Activated CD4-positive, CD25-positive, alpha-beta regulatory T cell treated with anti-CD3 and anti-CD28 coated beads, Interleukin-2, amount 50 U/mL, for 24 hours (primary cell): ENCODE measurements around the gene PTGES3L.

Source experiments
- ATAC-seq, 2 donors: fragments of 150-1000 bp; cut with Tn5 transposase; one replicate each; pipeline ENCODE4 v1.10.0; 2021; ENCODE audit warnings: mild to moderate bottlenecking in 1 of 2, moderate library complexity in 1 of 2

PTGES3L gene

DNA sequence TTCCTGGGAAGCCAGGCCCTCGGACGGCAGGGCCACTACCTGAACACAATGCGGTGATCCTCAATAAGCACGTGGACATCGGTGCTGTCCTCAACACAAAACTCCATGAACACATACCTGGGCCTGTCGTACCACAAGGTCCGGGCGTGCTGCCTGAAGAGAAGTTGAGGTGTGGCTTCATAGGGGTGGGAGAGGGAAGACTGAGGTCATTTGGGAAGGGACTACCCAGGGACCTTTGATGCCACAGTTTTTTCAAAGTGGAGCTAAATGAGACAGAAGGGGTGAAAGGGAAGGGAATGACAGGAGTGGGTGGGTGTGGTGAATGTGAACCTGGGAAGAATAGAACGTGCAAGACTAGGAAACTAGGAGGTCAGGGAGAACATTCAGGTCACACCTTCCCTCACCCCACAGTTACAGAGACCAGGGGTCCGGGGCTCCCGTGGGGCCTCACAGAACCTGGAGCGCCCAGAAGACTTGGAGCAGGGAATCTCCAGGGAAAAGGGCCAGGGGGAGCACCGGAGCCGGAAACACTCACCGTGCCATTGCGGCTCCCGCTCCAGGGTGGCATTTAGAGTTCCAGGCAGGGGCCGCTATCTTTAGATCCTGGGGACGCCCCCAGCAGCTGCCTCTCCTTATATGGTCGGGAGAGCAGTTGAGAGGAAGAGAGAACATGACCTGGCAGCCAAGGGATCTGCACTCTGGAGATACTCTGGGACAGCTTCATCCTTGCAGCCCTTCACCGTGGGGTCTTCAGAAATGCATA, at the start of gene PTGES3L:
Gene PTGES3L, minus strand, starts transcription at position 570 of the 763 bp plus-strand sequence. Its CDS starts 27 bp downstream, at position 543.
- ATAC-seq, result peak; percentile 46 to 50

DNA sequence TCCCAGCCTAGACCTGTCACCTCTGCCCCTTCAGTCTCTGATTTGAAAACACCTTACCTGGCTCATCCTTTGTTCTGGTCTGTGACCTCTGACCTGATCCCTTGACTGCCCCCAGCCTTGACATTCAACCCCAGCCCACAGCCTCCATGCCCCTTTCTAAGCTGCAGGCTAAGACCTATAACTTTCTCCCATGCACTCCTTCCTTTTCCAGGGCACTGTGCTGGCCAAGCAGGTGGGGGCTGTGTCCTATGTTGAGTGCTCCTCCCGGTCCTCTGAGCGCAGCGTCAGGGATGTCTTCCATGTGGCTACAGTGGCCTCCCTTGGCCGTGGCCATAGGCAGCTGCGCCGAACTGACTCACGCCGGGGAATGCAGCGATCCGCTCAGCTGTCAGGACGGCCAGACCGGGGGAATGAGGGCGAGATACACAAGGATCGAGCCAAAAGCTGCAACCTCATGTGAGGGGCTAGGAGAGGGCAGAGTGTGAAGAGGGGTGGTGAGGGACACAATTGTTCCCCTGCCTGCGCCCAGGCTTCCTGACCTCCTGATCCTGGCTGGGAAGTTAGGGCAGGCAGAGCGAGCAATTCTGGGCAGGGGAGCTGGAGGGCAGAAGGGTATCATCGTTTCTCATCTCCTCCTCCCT, 48.5 kb upstream of the PTGES3L start:
- no peak for ATAC-seq

DNA sequence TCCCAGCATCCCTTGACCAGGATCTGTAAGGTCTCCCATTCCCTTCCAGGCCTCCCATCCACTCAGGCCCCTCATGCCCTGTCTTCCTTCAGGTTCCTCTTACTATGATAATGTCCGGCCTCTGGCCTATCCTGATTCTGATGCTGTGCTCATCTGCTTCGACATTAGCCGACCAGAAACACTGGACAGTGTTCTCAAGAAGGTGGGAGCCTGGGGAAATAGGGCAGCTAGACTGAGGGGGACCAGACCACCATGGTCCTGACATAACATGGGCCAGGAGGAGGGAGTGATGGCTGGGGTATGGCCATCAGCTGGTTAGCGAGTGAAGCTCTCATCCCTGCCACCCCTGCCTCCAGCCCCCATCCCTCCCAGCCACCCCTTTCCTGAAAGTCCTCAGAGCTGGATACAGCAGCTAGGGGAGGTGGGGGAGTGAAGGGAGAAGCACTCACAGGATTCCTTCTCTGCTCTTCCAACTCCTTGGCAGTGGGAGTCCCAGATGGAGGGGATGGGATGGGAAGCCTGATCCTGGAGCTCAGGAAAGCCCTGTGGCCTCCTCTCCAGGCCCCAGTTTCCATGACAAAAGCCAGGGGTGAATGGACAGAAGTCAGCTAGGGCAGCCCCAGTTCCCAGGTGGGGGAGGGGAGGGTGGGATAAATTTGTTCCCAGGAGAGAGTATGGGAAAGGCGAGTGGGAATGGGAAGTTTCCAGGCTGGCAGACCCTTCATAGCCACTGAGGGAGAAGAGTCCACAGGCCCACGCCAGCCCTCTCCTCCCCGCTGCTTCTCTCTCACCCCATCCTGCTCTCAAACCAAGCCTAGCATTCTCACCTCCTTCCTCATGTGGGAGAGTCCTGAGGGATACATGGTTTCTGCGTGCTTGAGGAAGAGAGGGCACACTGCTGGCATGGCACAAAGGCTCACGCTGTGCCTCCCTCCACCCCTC, 47.5 kb upstream of the PTGES3L start:
- no peak for ATAC-seq

DNA sequence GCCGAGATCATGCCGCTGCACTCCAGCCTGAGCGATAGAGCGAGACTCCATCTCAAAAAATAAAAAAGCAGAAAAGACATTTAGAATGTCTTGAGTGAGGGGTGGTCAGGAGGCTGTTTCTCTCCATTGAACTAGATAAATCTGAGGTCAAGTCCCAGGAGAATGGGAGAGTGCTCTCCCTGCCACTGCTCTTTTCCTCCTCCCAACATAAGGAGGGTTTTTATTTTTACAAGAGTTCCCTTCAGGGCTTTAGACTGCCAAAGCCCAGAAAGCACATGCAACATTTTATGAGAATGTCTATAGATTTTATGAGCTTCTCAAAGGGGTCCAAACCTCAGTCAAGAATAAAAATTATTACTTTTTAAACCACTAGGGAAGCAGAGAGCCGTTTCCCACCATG, 46.7 kb upstream of the PTGES3L start:
- ATAC-seq, result no peak

DNA sequence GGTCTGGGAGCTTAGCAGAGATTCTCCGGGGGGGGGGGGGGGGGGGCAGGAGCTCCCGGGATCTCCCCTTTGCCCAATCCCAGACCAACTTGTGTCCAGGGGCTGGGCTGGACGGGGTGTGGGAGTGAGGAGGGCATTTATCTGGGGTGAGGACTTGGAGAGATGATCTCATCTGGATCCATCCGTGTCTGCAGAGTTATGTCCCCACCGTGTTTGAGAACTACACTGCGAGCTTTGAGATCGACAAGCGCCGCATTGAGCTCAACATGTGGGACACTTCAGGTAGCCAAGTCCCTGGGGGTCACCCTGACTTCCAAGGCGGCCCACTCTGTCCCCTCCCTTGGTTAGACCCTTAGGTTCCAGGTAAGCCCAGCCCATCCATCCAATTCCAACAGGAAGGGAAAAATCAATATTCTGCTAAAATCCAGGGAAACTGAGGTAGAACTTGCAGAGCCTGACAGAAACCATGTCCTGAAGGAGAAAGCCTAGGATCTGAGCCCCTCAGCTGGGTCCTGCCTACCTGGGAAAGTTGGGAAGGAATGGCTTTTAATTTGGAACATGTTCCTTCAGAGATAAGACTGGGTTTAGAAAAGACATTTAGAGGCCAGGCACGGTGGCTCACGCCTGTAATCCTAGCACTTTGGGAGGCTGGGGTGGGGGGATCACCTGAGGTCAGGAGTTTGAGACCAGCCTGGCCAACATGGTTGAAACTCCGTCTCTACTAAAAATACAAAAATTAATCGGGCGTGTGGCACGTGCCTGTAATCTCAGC, 46.1 kb upstream of the PTGES3L start:
- ATAC-seq, result no peak

DNA sequence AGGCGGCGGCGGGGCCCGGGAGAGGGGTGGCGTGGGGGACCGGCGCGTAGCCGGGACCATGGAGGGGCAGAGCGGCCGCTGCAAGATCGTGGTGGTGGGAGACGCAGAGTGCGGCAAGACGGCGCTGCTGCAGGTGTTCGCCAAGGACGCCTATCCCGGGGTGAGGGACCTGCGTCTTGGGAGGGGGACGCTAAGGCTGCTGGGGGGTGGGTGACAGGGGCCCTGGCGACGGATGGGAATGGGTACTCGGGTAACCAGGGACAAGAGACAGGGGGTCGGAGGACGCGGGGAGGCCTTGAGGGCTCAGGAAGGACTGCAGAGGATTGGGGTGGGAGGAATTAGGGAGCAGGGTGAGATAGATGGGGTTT, 45.4 kb upstream of the PTGES3L start:
- ATAC-seq, result no peak

DNA sequence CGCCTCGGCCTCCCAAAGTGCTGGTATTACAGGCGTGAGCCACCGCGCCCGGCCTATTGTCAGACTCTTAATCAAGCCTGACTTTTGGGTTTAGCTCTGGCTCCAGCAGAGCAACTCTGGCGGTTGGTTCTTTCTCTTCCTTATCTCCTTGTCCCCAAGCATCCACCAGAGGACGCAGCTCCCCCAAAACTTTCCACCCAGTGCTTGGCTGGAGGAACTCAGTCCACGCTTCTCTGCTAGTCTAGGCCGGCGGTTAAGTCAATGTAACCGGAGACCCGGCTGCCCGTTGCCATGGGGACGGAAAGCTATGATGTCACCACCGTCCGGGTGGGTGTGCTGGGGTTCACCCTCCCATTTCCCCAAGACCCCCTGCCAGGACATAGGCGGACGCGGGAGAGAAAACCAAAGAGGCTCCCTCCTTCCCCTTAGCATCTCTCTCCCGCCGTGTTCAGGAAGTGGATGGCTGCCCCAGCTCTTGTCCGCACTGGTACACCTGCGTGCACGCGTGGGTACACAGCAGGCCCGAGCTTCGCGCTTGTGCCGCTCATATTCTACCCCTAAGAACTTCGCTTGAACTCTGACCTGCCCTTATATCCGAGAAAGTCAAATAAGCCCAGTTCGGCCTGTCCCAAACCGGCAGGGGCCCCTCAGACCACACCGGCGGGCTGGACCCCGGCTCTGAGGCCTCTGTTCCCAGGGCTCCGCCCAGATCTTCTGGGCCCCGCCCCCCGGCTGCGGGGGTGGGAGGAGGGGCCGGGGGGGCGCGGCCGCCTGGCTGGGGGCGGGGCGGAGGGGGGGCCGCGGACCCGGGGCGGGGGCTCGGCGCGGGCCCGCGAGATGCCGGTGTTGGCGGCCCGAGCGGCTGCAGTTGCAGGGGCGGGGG, 44.8 kb upstream of the PTGES3L start, which contains the start of gene RND2:
Gene RND2, plus strand, starts transcription at position 825 of the 883 bp plus-strand sequence. CDS start 117 bp downstream, outside the sequence.
- ATAC-seq, result peak; percentile 62

DNA sequence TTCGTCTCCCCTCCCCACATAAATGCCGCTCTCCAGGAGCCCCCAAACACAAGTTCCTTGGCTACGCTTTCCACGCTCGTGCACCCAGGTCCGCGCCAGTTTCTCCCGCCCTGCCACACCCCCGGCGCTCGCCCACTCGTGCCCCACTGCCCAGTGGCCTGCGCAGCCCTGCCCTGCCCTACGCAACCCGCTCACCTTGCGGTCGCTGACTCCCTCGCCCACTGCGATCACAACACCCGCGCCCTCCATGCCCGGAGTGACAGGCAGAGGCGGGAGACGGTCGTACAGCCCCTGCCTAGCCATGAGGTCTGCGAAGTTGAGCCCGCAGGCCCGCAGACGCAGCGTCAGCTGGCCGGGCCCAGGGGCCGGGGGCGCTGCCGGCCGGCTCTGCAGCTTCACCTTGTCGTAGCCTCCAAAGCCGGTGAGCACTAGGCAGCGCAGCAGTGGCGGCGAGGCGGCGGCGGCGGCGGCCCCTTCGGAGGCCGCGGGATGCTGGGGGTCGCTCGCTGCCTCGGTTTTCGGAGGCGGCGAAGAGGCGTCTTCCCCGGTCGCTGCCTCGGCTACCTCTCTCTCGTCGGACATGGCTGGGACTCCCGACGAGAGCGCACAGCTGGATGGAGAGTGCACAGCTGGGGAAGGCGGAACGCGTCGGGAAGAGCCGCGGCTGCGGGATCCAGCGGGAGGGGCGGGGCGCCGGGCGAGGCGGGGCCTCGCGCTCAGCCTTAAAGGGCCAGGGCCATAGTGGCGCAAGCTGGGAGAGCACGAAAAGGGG, 42.0 kb upstream of the PTGES3L start, which contains the start of gene VAT1:
Gene VAT1, minus strand, starts transcription at position 645 of the 772 bp plus-strand sequence. Its CDS starts 63 bp downstream, at position 582.
- ATAC-seq, result peak; percentile 55 to 68

DNA sequence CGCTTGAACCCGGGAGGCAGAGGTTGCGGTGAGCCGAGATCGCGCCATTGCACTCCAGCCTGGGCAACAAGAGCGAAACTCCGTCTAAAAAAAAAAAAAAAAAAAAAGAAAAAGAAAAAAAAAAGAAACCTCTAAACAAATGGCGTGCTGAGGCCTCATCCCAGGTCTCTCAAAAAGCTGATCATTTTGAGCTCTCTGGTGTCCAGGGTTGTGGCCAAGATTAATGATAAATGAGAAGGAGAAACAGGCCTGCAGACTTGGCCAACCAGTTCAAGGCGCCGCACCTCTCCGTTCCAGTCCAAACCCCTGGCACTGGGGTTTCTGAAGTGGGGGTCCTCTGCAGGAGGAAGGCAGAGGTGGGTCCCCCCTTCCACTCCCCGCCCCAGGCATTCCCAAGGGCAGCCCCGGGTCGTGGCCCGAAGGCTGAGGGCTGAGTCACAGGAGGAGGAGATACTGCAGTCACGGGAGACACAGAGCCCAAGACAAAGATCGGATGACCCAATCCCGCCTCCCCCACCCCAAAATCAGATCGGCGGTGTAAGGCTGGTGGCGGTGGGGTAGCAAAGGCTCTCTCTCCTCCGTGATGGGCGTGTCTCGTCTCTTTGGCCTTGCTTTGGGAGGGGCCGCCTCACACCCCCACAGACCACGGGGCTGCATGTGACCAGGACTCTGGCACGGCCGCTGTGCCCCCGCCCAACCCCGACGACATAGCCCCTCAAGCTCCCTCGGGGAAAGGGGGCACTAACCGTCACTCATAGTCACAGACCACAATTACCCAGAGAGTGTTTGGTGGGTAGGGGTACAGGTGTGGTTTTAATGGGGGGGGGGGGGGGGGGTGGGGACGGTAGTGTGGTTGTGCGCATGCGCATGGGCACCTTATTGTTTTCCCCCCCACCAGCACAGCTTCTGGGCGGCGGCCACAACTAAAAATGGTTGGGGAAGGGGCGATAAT, 41.2 kb upstream of the PTGES3L start:
- ATAC-seq, result no peak

DNA sequence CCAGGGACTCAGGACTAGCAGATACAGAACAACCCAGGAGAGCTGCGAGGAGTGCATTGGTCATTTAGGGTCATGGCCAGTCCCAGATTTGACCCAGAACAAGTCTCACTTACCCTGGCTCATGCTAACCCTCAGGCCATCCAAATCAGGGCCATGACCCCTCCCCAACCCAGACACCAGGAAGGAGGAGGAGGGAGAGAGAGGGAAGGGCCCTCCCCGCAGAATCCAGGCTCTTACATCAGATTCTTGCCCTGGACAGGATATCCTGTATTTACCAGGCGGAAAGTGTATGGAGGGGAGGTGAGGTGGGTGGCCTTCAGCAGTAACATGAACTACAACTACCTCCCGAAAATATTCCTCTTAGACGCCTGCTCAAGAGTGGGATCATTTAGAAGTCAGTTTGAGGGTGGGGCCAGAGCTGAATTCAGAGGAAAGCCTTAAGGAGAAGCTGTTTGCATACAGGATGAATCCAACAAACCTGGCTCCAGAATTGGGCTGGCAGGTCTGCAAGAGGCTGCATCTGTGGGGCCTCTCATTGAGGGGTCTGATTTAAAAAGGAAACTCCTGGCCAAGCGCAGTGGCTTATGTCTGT, 40.2 kb upstream of the PTGES3L start:
- no peak for ATAC-seq

DNA sequence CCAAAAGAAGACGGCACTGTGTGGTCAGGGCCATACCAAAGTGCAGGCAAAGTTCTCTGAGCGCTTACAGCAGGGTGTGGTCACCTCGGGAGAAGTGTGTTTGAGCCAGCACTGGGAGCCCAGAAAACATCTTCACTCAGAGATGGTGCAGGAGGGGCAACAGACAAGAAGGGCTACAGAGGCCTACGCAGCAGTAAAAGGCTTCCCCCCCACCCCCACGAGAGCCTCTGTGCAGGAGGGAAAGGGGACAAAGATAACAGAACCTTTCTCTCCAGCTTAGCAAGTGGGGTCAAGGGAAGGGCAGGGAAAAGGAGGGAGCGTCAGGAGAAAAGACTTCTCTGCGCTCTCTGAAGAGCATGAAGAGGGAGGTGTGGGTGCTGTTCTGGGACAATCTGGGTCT, 39.5 kb upstream of the PTGES3L start:
- no peak for ATAC-seq

DNA sequence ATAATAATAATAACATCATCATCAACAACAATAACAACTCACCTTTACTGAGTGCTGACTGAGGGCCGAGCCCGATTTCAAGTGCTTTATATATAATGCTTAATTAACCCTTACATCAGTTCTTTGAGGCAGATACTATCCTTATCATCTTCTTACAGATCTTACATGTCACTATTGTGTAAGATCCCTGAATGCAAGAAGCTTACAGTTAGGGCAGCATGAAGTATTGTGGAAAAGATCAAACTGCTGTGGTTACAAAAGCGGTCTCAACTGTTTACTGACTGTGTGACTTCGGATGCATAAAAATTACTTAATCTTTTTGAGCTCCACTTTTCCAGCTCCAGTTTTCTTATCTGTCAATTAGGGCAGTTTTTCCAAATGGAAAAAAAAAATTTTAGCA, 39.1 kb upstream of the PTGES3L start:
- ATAC-seq, result no peak

DNA sequence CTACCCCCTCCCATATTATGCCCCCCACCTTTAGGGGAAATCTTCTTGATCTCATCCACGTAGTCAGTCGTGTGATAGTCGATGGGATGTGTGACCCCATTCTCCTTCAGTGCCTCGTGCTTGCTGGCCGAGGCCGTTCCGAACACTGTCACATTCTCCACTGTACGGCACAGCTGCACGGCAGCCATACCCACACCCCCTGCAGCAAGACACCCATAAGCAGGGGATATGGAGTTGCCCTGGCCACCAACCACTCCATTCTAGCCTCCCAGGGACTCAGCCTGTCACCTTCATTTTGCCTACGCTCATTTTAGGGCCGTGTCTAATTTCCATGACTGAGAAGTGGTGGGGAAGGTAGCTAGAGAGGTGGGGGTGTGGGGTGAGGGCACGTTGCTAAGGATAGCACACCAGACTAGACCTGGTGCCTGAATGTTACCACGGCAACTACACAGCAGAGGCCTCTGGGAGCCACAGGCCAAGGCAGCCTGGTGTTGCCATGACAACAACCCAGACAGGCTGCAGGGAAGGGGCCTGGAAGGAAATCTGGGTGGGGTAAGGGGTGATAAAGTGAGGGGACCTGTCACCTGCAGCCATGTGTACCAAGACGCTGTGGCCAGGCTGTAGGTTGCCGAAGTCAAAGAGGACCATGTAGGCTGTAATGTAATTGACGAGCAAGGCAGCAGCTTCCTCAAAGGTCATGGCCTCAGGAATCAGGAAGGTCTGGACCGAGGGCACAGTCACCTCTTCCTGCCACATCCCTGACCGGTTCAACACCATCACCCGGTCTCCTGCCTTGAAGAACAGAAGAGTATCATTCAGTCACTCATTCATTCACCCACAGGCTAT, 38.4 kb upstream of the PTGES3L start:
- peak in 1 of 2 donors; percentile 12 for ATAC-seq

DNA sequence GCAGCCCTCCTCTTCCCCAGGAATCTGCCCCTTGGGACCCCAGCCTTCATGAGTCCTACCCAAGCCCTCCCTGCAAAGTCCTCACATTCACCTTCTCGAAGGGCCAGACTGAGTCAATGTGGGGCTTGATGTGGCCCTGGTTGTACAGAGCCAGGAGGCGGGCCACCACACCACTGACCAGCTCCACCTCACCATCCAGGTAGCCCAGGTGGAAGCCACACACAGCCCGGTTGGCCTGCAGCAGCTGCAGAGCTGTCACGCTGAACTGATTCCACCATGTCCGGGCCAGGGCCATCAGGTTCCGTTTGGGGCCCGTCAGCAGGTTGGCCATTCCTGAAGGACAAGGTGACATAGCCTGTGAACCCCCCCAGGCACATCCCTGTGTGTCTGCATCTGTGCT, 36.3 kb upstream of the PTGES3L start:
- ATAC-seq, result no peak

DNA sequence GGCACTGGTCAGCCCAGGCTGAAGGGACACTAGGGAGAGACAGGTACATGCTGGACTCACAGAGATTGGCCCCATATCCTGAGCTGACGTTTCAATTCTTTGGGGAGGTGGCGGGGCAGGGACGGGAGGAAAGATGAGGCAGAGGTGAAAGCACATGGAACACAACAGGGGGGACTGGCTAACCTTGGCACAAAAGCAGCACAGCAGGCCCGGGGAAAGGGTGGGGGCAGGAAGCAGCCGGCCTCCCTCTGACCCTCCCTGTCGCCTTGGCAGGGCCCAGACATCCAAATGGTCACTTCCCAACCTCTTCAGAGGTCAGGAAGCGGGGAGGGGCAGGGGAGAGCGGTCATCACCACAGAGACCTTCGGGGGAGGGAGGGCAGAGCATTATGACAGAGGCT, 35.7 kb upstream of the PTGES3L start:
- no peak for ATAC-seq

DNA sequence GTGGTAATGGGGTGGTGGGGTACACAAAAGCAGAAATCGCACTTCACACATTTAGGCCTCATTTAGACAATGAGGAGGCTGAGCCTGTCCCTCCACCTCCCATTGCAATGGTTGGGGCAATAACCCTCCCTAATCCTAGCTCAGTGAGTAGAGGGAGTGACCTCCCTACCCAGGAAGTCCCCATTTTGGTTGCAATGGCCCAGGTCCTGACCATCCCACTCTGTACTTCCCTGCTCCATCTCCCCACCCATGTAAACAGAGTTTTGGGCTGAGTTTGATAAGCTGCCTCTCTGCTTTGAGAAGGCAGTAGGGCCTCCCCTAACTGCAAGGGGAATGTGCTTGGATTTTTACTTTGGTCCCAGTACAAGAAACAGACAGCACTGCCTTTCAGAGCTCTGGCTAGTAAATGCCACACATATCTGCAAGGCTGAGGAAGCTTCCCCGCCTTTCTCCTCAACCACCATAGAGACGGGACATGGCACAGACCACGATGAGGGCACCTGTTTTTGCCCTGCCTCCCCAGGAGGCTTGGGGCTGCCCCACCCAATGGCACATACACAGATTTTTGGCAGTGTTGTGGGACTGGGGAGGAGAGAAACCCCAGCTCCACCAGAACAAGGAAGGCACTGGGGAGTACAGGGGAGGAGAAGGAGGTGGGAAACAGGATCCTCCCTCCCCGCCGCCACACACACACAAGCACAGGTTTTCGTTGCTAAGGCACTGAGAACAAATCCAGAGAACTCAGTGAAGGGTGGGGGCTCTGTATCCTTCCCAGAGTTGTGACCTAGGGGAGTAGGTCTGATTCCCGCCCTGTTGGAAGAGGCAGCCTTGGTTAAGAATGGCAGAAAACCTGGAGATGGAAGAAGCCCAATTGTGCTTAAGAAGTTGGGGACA, 35.0 kb upstream of the PTGES3L start:
- no peak for ATAC-seq
